NCI-H510A treated with DMSO at 0.1 percent for 48 hours (cell line): ENCODE results near the gene OXGR1.
"Not testable (repeated sequence)": the region's sequence is repeated elsewhere in the genome, so short reads cannot be mapped to it uniquely, and the experiment has no call there.

Source experiments
- DNase-seq: peaks from one replicate; lab custom pipeline; 2025; lab: John Stamatoyannopoulos, UW

OXGR1 gene

DNA sequence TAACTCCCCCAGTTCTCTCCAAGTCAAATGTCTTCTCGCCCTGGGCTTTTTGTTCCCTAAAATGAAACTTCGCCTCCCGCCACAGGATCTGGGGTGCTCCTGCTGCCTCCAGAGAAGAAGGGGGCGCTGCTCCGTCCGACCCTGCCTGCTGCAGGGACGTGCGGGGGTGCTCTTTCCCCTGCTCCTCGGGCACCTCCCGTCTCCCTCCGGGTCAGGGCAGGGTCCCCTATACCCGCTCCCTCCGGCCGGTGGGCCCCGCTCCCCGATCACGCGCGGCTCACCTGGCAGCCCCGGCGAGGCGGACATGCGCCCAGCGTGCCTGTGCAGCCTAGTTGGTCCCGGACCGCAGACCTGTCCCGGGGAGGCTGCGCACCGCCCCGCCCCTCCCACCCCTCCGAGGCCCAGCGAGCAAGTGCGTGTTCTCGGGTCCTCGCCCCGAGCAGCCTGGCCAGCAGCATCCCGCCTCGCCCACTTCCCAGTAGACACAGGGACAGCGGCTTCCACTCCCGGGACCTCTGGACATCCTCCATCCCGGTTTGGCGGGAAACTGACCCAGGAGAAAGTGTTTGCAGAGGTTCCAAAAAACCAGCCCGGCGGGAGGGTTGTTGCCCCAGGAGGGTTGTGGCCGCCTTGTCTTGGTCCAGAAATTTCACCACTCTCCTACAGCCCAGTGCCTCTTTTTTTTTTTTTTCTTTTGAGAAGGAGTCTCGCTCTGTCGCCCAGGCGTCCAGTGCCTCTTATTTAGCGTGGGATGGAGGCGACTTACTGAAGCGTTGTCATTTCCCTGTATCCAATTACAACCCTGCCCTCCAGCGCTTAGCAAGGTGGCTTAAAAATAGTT lies at the start of gene OXGR1:
OXGR1 (minus strand) TSS at position 460 of the 841 bp plus-strand sequence. CDS start 6,717 bp downstream, outside the sequence.
- DNase-seq = no peak

DNA sequence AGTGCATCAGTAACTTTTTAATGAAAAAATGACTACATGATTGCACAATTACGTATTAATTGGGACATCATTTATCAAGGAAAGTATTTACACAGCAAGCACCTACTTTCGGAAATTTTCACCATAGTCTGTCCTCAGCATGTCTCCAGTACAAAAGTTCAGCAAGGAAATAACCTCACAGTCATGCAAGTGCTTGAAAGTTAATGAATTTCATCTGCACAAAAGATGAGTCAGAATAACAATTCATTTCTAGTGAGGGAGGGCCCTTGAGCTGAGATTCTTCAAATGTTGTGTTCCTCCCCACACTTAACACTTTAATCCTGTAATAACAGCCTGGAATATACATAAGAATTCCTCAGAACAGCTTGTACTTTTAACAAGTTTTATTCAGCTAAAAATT lies 49.0 kb upstream of the OXGR1 start:
- no peak for DNase-seq

DNA sequence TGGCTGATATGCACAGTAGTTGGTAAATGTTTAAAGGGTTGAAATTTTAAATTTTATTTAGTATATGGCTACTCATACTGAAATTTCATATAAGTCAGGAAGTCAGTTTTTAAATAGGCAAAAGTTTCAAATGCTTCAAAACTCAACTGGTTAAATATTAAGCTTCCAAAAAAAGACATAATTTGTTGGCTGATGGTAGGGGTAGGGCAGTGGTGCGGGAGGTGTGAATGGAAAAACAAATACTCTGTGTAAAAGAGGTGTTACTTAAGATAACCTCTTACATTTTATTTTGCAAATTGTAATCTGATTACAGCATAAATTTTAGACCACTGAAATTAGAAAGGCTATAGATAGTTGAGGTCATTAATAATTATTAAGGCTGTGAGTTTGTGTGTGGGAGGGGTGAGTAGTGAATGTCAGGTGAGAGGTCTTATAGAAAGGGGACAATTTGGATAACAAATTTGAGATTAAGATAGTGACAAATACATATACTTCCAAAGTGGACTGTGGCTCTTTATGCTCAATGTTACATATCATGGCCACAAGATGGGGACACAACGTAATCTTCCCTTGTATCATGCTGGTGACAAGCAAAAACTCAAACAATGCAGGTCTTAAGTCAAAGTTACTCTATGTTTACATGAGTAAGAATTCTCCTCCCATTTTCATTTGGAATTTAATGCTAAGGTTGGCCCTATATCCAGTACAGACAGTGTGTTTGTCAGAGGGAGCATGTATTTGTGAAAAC lies 36.6 kb upstream of the OXGR1 start:
- DNase-seq = peak; percentile 32

- DNase-seq = peak; percentile 57
Measured at GRCh38 chr13:97028441-97029299, 34.4 kb upstream of the OXGR1 start.

- no peak for DNase-seq
Measured at GRCh38 chr13:97027162-97027554, 32.9 kb upstream of the OXGR1 start.

GRCh38 chr13:97026531-97027161 lies 32.4 kb upstream of the OXGR1 start:
- no peak for DNase-seq

- DNase-seq = not testable (repeated sequence)
Measured at GRCh38 chr13:97023812-97024211, 29.5 kb upstream of the OXGR1 start.

DNA sequence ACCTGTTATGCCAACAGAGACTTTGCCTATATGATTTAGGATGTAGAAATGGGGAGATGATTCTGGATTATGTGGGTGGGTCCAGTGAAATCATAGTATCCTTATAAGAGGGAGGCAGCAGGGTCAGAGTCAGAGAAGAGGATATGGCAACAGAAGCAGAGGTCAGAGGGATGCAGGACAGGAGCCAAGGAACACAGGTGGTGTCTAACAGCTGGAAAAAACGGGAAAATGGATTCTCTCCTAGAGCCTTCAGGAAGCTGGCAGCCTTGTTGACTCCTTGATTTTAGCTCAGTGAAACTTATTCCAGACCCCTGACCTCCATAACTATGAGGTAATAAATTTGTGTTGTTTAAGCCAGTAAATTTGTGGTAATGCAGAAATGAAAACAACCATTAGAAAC lies 28.8 kb upstream of the OXGR1 start:
- no peak for DNase-seq

GRCh38 chr13:97021241-97021640 lies 27.0 kb upstream of the OXGR1 start:
- no peak for DNase-seq

- DNase-seq = no peak
Measured at GRCh38 chr13:97020689-97021240, 26.5 kb upstream of the OXGR1 start.

- no peak for DNase-seq
Measured at GRCh38 chr13:97020194-97020593, 25.9 kb upstream of the OXGR1 start.

DNA sequence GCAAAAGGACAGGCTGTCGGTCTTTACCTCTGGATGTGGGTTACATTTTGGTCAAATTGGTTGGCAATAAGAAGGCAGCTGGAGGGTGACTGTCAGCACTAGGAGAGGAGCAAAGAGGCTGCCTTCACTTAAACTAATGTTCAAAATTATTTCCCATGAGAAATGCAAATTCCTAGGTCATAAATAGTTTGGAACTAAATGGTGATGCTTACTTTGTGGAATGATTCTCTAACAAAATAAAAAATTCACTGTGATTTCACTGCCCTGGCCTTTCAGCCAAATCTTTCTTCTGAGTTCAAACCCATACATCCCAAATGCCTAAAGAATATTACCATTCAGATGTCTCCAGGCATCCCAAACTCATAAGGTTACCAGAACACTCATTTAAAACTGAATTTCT lies 25.0 kb upstream of the OXGR1 start:
- no peak for DNase-seq

- DNase-seq = peak; percentile 50
Measured at GRCh38 chr13:97018029-97018819, 23.9 kb upstream of the OXGR1 start.

DNA sequence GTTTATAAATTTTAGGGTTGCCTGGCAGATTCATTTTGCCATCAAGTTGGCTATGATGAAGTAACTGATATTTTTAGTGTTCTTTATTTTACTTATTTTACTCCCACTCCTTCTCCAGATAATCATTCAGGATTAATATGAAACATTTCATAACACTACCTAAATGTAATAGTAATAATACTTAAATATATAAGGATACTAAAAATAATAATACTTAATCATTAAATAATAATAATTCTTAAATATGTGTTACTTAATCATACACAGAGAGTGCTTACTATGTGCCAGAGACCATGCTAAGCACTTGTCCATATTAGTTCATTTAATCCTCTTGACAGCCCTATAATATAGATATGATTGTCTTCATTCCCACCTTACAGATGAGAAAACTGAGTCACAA lies 23.0 kb upstream of the OXGR1 start:
- DNase-seq = no peak

DNA sequence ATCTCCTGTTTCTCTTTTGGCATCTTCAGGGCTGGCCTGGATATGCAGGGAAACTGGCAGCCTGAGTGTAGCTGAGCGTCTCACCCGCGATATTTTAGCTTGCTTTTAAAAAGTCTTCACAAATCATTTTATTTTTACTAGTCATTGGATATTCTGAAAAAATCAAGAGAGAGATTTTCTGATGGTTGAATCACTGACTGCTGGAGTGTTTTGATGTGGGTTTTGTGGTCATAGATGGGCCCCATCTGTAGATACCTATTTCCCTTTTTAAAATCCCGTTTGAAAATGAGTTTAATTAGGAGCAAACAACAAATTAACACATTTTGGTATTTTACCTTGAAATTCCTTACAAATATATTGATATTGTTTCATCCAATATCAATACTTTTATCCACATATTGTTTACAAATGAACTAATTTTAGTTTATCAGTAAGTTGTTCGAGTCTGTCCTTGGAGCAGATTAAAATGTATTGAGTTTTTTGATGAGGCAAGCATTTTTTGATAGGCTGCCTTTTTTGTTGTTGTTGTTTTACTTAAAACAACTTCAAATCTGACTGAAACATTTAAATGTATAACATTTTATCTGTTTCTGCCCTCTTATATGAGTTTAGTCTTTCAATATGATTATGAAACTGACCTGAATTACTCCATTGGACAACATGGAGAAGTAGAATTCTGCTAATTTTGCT lies 21.5 kb upstream of the OXGR1 start:
- no peak for DNase-seq

DNA sequence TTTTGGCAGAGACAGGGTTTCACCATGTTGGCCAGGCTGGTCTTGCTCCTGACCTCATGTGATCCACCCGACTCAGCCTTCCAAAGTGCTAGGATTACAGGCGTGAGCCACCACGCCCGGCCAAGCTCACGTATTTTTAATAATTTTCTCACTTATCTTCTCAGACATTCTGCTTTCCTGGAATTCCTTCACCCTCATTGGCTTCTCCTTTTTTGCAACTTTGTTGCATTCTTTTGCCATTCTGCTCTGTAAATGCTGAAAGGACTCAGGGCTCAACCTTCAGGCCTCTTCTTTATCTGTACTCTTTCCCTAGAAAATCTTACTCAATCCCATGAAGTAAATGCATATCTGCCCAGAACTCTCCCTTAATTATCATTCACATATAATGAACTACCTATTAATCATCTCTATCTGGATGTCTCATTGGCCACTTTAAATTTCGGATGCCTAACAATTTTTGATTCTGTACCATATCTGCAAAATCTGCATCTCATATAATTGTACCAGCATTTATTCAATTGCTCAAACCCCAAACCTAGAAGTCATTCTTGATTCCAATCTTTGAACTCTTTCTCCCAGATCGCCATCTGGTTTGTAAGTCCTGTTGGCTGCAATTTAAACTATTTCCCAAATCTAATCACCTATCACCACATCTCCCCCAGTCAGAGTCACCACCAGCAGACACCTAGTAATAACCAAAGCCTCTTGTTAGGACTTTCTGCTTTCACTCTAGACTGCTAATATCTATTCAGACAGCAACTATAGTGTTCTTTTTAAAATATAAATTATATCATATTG lies 18.2 kb upstream of the OXGR1 start:
- DNase-seq = no peak

GRCh38 chr13:97011446-97012131 lies 17.3 kb upstream of the OXGR1 start:
- DNase-seq = no peak

GRCh38 chr13:97008643-97009042 lies 14.4 kb upstream of the OXGR1 start:
- DNase-seq = no peak
